ENCODE results near the gene KCNJ10. TPM values are rescaled to one million over a fixed set of nuclear protein-coding genes. Genes with fewer than 3 reads are reported as not detected.
A peak's percentile ranks its signal among the peaks of the same experiment; 100 is the strongest.

Gene KCNJ10
- total RNA-seq, 2 donors from 2014 or later: not detected

GRCh38 chr1:159968901-159969300 is 101.1 kb downstream of the KCNJ10 start:
- TF ChIP-seq POLR2A (IDR thresholded peaks at IDR 0.05): no peak
- no peak for TF ChIP-seq POLR2AphosphoS5 (IDR thresholded peaks at IDR 0.05)
- TF ChIP-seq CTCF (IDR thresholded peaks at IDR 0.05): no peak
- no peaks in the 10 kb centered on the region for H3K27me3 ChIP-seq (replicated peaks; ENCODE audit: insufficient read depth)
- H3K4me1 ChIP-seq (replicated peaks): no peaks in the 10 kb centered on the region
- H3K4me3 ChIP-seq: no peak overlapping the region
- WGBS: 99% methylated on average over 3 of the region's 3 CpGs
- no peak for DNase-seq (ENCODE audit: low spot score)
- intact Hi-C loops (cut with DNase I): no loop called here
- H3K9me3 ChIP-seq: no peaks in the 10 kb centered on the region
- H3K27ac ChIP-seq: no peak overlapping the region
- no peaks in the 10 kb centered on the region for H3K36me3 ChIP-seq

GRCh38 chr1:159965263-159965662 is 104.7 kb downstream of the KCNJ10 start:
- 90% methylated on average over 2 of the region's 2 CpGs for WGBS

DNA sequence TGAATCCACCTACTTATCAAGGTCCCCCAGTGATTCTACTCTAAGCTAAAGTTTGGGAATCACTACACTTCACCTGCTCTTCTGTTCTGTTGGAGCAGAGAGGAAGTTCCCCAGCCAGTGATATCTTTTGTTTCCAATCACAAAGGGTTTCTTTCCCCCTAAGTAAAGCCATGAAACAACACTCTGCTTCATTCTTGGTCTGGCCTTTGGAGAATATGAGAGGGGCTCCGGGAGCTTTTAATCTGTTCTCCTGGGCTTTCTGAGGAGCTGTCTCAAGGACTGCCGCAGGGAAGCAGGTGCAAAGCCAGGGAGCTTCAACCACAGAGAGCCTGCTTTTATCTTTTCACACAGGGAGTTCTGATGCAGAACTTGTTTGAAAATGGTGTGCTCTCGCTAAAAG is 105.8 kb downstream of the KCNJ10 start:
- Histone ChIP-seq H3K4me1 (replicated peaks) (no peaks in the 10 kb centered on the region), H3K9me3 (no peaks in the 10 kb centered on the region), H3K4me3 (no peak overlapping the region), H3K27me3 (replicated peaks; ENCODE audit: insufficient read depth) (no peaks in the 10 kb centered on the region), H3K36me3 (no peaks in the 10 kb centered on the region), H3K27ac (no peak overlapping the region)
- TF ChIP-seq POLR2A (IDR thresholded peaks at IDR 0.05): no peak
- TF ChIP-seq POLR2AphosphoS5 (IDR thresholded peaks at IDR 0.05): no peak
- TF ChIP-seq CTCF (IDR thresholded peaks at IDR 0.05): no peak
- no peak for DNase-seq (ENCODE audit: low spot score)
- WGBS: 41% methylated on average over 3 of the region's 3 CpGs
- intact Hi-C loops (cut with DNase I): no loop called here

More at GRCh38 chr1:159965263-159965662, 104.7 kb downstream of the KCNJ10 start:
- no peak for DNase-seq (ENCODE audit: low spot score)
- Histone ChIP-seq H3K36me3 (no peaks in the 10 kb centered on the region), H3K27me3 (replicated peaks; ENCODE audit: insufficient read depth) (no peaks in the 10 kb centered on the region), H3K4me1 (replicated peaks) (no peaks in the 10 kb centered on the region), H3K9me3 (no peaks in the 10 kb centered on the region), H3K27ac (no peak overlapping the region), H3K4me3 (no peak overlapping the region)
- TF ChIP-seq POLR2A (IDR thresholded peaks at IDR 0.05): no peak
- TF ChIP-seq POLR2AphosphoS5 (IDR thresholded peaks at IDR 0.05): no peak
- TF ChIP-seq CTCF (IDR thresholded peaks at IDR 0.05): no peak
- intact Hi-C loops (cut with DNase I): no loop called here

- H3K36me3 ChIP-seq: no peaks in the 10 kb centered on the region
- no peaks in the 10 kb centered on the region for H3K4me1 ChIP-seq (replicated peaks)
- no peak overlapping the region for H3K4me3 ChIP-seq
- DNase-seq (ENCODE audit: low spot score): no peak
- H3K27ac ChIP-seq: no peak overlapping the region
- TF ChIP-seq CTCF (IDR thresholded peaks at IDR 0.05) (no peak), POLR2AphosphoS5 (IDR thresholded peaks at IDR 0.05) (no peak), POLR2A (IDR thresholded peaks at IDR 0.05) (no peak)
- 94% methylated on average over 11 of the region's 11 CpGs for WGBS
- no peaks in the 10 kb centered on the region for H3K9me3 ChIP-seq
- no peaks in the 10 kb centered on the region for H3K27me3 ChIP-seq (replicated peaks; ENCODE audit: insufficient read depth)
- intact Hi-C loops (cut with DNase I): no loop called here
Observed at GRCh38 chr1:159962176-159962575, 107.8 kb downstream of the KCNJ10 start.

GRCh38 chr1:159961636-159962035 is 108.3 kb downstream of the KCNJ10 start:
- 91% methylated on average over 15 of the region's 15 CpGs for WGBS
- Histone ChIP-seq H3K4me3 (no peak overlapping the region), H3K4me1 (replicated peaks) (no peaks in the 10 kb centered on the region), H3K27ac (peak overlapping the region in 1 of 2 donors; percentile 40), H3K27me3 (replicated peaks; ENCODE audit: insufficient read depth) (no peaks in the 10 kb centered on the region), H3K36me3 (no peaks in the 10 kb centered on the region), H3K9me3 (no peaks in the 10 kb centered on the region)
- DNase-seq (ENCODE audit: low spot score): no peak
- TF ChIP-seq POLR2A (IDR thresholded peaks at IDR 0.05) (no peak), CTCF (IDR thresholded peaks at IDR 0.05) (no peak), POLR2AphosphoS5 (IDR thresholded peaks at IDR 0.05) (no peak)
- intact Hi-C loops (cut with DNase I): no loop called here
